Measurements from ENCODE around the gene ST7. TPM values are rescaled to one million over a fixed set of nuclear protein-coding genes. Genes with fewer than 3 reads are reported as not detected.
A peak's percentile ranks its signal among the peaks of the same experiment; 100 is the strongest.
"Not testable (repeated sequence)": the region's sequence is repeated elsewhere in the genome, so short reads cannot be mapped to it uniquely, and the experiment has no call there.

Gene ST7
- total RNA-seq, 1 experiment from 2014 or later, result 14.7 TPM

DNA sequence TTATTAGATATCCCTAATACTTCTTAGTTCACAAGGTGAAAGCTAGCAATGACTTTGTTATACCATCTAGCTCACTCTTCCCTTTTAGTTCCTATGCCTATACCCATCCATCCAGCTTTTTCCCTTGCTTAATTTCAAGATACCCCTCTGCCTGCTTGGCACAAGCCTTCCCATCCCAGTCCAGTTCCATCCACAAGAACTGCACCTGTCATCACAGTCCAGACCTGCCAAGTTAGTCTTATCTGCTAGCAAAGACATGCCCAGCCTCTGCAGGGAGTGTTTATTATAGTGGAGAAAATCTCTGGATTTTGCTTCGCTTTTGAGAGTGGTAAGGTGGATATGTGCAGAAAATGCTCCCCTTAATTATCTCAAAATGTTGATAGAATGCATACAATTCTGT is 158.2 kb downstream of the ST7 start:
- peak; percentile 98 for DNase-seq (ENCODE audit: low spot score)
- in situ Hi-C loops (cut with HindIII; ENCODE audit: low sequenced_read_pairs), result no loop called here

DNA sequence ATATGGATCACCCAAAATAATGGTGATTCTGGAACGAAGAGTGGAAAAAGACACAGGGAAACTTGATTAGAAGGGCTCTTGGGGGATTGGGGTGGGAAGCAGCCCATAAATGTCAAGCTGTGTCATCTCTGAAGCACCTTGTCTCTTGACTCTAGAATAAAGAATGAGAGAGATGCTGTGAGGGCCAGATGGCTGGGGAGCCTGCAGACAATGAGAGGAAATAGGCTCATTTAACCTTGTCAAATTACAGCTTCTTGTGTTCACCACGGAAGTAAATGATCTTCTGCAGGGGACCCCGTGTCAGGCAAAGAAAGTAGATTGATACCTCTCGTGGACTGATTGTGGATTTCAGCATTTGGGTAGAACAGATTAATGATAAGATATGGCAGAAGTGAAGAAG is 159.3 kb downstream of the ST7 start:
- peak; percentile 82 for DNase-seq (ENCODE audit: low spot score)
- in situ Hi-C loops (cut with HindIII; ENCODE audit: low sequenced_read_pairs), result no loop called here

DNA sequence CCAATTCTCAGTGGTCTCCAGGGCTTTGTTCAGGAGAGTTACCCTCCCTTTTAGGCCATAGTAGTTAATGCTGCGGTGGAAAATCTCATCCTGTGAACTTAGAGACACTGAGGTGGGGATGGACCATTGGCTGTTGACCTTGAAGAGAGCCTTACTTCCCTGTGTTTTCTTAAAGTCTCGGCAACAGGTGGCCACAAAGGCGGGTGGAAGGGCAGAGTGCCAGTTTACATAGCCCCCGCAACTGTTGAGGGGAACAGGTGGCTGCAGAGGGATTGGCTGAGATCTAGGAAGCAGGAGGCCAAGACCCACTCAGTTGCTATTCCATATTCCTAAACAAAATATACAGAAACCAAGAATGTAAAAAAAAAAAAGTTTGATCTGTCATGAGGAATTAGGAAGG is 160.6 kb downstream of the ST7 start:
- DNase-seq (ENCODE audit: low spot score), result peak; percentile 63
- in situ Hi-C loops (cut with HindIII; ENCODE audit: low sequenced_read_pairs), result no loop called here

DNA sequence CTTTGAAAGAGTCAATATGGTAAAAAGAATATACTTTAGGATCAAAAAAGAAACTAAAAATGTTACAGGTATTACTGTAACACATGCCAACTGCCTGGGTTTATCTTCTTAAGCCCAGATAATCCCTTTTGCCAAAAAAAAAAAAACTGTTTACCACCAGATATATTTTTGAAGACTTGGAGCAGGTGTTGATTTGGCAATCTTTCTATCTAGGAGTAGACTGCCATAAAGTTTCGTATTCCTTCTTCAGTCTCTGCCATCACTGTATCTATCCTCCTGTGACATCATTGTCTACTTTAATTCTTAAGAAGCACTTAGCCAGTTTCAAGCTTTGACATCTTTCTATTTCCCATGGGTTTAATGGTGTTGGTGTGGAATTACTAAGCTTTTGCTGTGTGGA is 161.0 kb downstream of the ST7 start:
- DNase-seq (ENCODE audit: low spot score), result no peak
- in situ Hi-C loops (cut with HindIII; ENCODE audit: low sequenced_read_pairs), result no loop called here

DNA sequence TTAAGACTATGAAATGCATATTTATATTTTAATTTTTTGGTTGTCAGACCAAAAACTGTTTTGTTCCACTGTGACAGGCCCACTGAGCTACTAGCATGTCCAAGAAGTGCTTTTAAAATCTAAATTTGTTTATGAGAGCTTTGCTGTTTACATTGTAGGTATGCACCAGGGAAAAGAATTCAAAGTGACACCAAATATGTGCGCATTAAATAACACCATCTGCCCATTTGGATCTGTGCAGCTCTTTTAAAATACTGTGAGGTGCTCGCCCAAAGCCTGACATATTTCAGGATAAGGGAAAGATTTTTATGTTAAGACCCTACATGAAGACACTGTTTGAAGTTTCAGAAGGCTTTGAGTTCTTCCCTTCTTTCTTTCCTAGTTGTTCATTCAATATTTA is 162.9 kb downstream of the ST7 start:
- in situ Hi-C loops (cut with HindIII; ENCODE audit: low sequenced_read_pairs), result no loop called here
- DNase-seq (ENCODE audit: low spot score), result peak; percentile 92

DNA sequence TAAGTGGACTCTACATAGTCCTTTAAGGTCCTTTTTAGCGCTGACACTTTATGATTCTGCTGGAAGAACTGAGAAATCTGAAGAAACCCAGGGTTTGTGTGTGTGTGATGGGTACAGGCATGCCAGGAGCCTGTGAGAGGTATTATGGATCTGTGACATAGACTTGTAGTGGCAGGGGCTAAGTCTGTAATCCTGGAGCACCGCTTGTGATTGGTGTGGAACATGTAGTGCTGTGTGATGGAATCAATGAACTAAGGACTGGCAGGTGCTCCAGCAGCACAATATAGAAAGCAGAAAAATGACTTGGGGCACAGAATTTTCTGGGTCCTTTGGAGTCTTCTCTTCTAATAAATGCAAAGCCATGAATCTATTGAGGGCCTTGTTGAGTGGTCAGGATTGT is 163.9 kb downstream of the ST7 start:
- in situ Hi-C loops (cut with HindIII; ENCODE audit: low sequenced_read_pairs), result no loop called here
- DNase-seq (ENCODE audit: low spot score), result no peak

DNA sequence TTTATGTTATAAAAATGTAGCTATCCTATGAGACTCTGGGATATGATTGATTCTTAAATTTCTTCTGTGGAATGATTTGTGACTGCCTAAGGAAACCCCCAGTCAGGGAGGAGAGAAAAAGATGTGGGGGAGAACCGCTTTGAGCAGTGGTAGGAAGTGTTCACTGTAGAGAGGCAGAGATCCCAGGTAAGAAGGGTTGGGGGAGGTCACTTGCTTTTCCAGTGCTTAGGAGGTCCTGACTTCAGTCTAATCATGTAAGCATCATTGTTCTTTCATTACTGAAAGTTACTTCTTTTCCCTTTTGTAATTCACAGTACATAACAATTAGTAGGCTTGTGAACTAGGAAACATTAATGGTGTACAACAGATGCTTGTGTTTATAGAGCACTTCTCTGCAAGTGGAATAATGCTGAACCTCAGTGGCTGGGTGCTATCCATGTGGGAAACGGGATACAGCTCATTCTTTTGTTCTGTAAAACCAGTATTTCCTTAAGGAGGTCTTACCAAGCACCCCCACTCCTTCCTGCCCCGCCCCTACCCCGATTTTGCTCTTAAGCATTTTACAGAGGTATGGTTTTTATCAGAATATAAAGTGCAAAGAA is 165.4 kb downstream of the ST7 start:
- in situ Hi-C loops (cut with HindIII; ENCODE audit: low sequenced_read_pairs), result no loop called here
- no peak for DNase-seq (ENCODE audit: low spot score)

DNA sequence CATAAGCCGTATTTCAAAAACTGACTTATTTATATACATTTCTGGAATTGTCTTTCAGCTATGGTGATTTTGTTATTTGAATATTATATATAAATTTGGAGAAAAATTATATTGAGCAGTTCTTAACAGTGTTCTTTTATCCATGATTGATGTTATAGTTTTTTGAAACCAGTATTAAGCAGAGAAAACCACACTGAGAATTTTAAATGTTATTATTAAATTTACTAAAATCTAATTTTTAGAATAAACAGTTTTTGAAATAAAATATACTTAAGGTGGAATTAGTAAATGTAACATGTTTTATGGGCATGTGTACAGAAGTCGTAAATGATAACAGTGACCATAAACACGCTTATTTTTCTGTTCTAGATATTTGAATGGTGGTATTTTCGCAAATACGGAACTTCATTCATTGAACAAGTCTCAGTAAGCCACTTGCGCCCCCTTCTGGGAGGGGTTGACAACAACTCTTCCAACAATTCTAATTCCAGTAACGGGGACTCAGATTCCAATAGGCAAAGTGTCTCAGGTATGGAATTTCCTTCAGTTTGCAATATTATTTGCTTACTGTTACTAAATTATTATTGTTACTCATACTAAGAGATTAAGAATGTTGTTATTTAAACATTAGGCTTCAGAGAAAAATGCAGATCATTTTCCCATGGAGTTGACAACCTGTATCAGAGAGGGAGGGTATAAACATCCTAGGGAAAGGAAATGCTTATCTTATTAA is 166.1 kb downstream of the ST7 start:
- DNase-seq (ENCODE audit: low spot score), result no peak
- in situ Hi-C loops (cut with HindIII; ENCODE audit: low sequenced_read_pairs), result no loop called here

DNA sequence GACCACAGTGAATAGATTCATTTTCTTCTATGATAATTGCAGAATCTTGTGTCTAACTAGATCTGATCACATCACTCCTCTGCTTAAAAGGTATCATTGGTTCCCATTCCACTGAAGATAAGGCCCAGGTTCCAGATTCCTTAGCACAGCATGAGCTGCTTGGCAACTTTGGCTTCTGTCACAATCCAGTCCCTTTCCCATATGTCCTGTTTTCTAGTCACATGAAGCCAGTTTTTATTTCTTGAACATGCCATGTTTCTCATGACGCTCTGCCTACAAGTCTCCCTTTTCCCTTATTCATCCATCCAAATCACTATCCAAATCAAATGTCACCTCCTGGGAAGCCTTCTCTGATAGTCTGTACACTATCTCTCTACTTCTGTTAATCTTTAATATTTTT is 167.0 kb downstream of the ST7 start:
- in situ Hi-C loops (cut with HindIII; ENCODE audit: low sequenced_read_pairs), result not testable (repeated sequence)
- peak; percentile 65 for DNase-seq (ENCODE audit: low spot score)

DNA sequence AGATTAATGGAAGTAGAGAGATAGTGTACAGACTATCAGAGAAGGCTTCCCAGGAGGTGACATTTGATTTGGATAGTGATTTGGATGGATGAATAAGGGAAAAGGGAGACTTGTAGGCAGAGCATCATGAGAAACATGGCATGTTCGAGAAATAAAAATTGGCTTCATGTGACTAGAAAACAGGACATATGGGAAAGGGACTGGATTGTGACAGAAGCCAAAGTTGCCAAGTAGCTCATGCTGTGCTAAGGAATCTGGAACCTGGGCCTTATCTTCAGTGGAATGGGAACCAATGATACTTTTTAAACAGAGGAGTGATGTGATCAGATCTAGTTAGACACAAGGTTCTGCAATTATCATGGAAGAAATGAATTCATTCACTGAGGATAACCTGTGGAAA is 168.7 kb downstream of the ST7 start:
- in situ Hi-C loops (cut with HindIII; ENCODE audit: low sequenced_read_pairs), result not testable (repeated sequence)
- DNase-seq (ENCODE audit: low spot score), result peak; percentile 77

DNA sequence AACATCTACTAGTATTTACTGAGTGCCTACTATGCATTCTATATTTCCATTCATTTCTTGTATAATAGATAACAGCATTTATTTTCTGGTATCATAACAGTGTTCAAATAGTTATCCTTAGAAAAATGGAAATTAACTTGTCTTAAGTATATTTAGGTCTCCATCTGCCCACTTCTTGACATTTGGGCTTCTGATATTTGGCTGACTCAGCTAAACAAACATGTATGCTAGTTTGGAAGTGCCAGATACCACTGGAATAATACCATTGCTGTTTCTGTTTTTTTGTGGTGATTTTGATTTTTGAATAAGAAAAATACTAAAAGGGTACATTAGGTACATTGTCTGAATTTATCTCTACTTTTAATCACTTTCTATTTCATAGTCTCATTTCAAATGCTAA is 169.2 kb downstream of the ST7 start:
- DNase-seq (ENCODE audit: low spot score), result no peak
- in situ Hi-C loops (cut with HindIII; ENCODE audit: low sequenced_read_pairs), result no loop called here

DNA sequence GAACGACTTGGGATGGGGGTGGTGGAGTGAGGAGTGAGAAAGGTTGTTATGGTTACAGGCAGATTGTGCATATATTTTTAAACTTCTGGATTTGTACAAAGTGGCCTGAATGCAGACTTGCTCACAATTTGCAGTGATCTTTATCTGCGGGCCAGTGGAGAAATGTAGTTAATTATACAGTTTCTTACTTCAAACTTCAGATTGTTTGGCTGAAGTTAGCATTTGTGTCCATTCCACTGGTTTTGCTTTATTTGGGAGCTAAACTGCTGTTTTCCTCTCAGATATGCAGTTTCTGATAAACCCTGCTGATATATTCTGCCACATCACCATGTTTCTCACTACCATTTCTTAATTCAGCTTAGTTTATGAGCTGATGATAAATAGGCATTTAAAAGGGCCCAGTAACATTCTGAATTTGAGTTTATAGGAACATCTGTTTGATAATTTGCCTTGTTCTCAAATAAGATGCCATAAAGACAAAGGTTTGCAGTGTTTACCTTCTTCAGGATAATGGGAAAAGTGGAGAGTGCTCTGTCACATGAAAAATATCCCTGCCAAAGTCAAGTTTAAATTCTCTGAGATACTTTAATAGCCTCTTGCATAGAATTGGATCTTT is 170.1 kb downstream of the ST7 start:
- in situ Hi-C loops (cut with HindIII; ENCODE audit: low sequenced_read_pairs), result no loop called here
- DNase-seq (ENCODE audit: low spot score), result no peak

DNA sequence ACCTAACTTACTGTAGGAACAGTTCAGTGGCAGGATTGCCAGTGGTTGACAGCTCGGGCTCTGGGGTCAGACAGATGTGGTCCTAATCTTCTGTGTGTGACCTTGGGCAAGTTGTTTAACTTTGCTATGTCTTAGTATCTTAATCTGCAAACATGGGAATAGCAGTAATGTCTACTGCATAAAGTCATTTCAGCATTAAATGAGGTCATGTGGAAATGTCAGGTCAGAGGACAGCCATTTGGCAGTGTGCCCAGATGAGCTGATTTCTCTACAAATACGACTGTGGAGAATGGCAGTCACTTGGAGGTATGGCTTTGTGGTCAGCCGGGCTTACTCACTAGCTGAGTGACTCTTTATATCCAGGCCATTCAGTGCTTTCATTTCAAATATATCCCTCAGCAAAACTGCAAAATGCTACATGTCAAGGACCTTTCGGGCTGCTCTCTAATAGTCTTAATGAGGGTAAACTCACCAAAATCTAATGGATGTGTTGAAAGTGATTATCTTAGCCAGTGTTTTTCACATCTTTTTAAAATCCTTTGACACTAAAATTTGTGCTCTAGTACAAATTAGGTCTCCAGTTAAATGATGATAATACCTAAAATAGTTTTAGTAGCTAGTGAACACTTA is 171.4 kb downstream of the ST7 start:
- DNase-seq (ENCODE audit: low spot score), result no peak

DNA sequence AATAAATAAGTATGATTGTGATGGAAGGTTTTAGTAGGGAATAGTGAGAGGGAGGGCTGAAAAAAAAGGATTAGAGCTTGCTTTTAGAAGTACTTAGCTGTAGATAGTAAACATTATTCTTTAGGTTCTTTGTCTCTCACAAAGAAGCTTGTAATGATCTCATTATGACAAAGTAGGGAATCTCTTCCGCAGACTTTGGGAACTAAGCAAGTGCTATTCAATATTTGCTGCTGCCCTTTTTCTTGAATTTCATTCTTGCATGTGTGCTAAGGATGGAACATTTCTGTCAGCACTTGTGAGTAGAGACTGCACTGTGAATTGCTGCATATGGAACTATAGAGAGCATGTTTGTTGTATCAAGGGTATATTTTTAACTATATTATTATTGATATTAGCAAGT is 173.4 kb downstream of the ST7 start:
- in situ Hi-C loops (cut with HindIII; ENCODE audit: low sequenced_read_pairs), result no loop called here
- DNase-seq (ENCODE audit: low spot score), result no peak

More for the DNA sequence above, 171.4 kb downstream of the ST7 start:
- in situ Hi-C loops (cut with HindIII; ENCODE audit: low sequenced_read_pairs), result no loop called here

DNA sequence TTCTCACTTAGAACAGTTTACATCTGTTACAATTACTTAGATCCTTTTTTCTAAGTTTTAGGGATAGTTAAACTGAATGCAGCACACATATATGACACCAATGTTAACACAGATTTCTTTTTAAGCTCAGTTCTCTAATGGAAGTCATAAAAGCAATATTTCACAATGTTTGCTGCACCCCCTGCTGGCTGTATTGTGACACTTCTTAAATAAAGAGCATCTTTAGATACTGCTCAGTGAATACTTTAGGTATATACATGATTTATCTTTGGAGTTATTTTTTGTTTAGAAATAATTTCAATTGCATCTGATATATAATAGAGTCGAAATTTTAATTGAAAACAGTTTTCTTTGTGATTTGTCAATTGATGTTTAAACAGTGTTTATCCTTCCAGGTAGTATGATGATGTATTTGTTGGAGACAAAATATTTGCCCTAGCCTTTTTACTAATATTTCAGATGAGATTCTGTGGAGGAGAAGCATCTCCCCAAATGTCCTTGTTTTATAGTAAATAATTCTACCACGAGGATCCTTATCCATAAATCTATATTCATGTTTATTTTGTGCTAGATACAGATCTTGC is 174.4 kb downstream of the ST7 start:
- in situ Hi-C loops (cut with HindIII; ENCODE audit: low sequenced_read_pairs), result no loop called here
- DNase-seq (ENCODE audit: low spot score), result peak; percentile 92

DNA sequence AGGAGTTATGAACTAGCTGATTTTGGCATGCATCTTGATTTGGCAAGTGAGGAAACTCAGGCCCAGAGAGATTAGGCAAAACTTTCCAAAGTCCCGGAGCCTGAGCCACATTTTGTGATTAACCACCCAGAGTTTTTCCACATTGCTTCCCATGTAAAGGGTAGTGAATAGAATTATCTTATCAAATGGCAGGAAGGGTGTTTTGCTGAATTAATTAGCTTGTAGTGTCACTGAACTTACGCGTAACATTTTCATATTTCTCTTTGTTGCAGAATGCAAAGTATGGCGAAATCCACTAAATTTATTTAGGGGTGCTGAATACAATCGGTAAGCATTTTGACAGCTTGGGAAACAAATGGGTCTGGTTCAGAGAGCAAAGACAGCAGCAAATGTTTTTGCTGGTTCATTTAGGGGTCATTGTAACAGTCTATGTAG is 176.2 kb downstream of the ST7 start:
- in situ Hi-C loops (cut with HindIII; ENCODE audit: low sequenced_read_pairs), result no loop called here
- DNase-seq (ENCODE audit: low spot score), result no peak

DNA sequence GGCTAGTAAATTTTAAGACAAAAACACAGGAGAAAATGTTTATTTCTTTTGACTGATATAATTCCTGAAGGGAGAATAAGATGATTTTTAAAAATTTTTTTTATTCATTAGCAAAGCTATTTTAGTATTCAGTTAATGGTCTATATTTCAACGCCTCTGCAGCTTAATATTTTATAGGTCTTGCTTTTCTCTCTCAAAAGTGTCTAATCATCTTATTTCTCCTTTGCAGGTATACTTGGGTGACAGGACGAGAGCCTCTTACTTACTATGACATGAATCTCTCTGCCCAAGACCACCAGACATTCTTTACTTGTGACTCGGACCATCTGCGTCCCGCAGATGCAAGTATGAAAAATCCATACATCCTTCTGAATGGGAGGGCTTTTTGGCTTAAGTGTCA is 177.0 kb downstream of the ST7 start:
- no peak for DNase-seq (ENCODE audit: low spot score)
- in situ Hi-C loops (cut with HindIII; ENCODE audit: low sequenced_read_pairs), result no loop called here

DNA sequence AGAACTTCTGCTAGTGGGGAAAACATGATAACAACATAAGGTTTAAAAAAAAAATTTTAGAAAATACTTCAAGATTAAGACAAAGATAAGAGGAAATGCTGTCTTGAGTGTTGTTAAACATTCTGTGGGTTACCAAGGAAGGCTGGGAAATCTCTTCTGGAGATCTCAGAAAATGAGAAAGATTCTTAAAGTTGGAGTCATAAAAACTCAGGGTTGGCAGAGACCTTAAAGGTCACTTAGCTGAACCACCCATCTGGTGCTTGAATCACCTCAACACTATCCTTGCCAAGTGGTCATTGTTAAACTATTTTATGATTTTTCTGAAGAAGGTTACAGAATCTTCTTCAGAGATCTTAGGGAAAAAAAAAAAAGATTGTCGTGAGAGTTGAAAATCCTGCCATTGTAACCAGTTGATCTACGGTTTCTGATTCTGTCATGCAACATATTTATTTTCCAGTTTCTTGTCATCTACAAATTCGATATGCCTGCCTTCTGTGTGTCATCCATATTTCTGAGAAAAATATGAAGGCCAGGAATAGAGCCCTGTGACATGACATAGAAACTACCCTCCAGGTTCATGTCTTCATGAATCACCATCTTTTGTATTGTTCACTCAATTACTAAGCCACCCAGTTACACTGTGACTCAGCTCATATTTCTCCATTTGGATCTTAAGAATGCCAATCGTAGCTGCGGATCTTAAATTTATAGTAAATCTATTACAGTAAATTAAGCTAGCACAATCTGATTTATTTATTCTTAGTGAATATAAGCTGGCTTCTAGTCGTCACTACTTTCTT is 179.2 kb downstream of the ST7 start:
- peak; percentile 39 for DNase-seq (ENCODE audit: low spot score)
- in situ Hi-C loops (cut with HindIII; ENCODE audit: low sequenced_read_pairs), result no loop called here

DNA sequence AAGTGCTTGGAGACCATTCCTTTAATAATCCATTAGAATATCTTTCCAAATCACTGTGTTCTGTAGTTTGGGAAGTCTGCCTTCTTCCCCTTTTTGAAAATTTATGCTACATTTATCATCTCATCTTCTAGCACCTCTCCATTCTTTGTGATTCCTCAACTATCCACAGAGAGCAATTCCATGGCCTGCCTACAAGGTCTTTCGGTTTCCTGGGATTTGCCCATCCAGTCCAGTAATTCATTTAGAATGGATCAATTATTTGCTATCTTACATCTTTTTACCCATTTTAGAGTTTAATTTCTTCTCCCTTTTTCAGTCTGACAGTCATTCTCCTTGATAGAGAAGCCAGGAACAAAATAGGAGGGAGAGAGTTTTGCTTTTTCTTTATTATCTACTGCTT is 179.8 kb downstream of the ST7 start:
- in situ Hi-C loops (cut with HindIII; ENCODE audit: low sequenced_read_pairs), result no loop called here

More for the DNA sequence above, 179.8 kb downstream of the ST7 start:
- no peak for DNase-seq (ENCODE audit: low spot score)
